ENCODE data around the gene SPDYE6. TPM values are rescaled to one million over a fixed set of nuclear protein-coding genes. Genes with fewer than 3 reads are reported as not detected.

SPDYE6 gene
- total RNA-seq, 1 donor, result not detected

- H3K4me3 ChIP-seq (ENCODE audit: low read depth, low read length), result no peak overlapping the region
- TF ChIP-seq CTCF (IDR thresholded peaks at IDR 0.05; ENCODE audit: insufficient read depth, low read depth, low read length), result no peak
- DNase-seq (ENCODE audit: low read depth), result no peak
These were observed 43.9 kb downstream of the SPDYE6 start for GRCh38 chr7:102312317-102312716.

GRCh38 chr7:102310414-102310815 is 45.8 kb downstream of the SPDYE6 start:
- no peak for TF ChIP-seq CTCF (IDR thresholded peaks at IDR 0.05; ENCODE audit: insufficient read depth, low read depth, low read length)
- no peak overlapping the region for H3K4me3 ChIP-seq (ENCODE audit: low read depth, low read length)
- DNase-seq (ENCODE audit: low read depth), result no peak

- no peak for TF ChIP-seq CTCF (IDR thresholded peaks at IDR 0.05; ENCODE audit: insufficient read depth, low read depth, low read length)
- peak; percentile 79 for DNase-seq (ENCODE audit: low read depth)
- peak overlapping the region; percentile 29 for H3K4me3 ChIP-seq (ENCODE audit: low read depth, low read length)
These were observed 49.1 kb downstream of the SPDYE6 start for GRCh38 chr7:102306916-102307677.

- no peak for DNase-seq (ENCODE audit: low read depth)
- TF ChIP-seq CTCF (IDR thresholded peaks at IDR 0.05; ENCODE audit: insufficient read depth, low read depth, low read length), result no peak
These were observed 50.6 kb downstream of the SPDYE6 start for GRCh38 chr7:102305414-102306268.

GRCh38 chr7:102304668-102305067 is 51.6 kb downstream of the SPDYE6 start:
- TF ChIP-seq CTCF (IDR thresholded peaks at IDR 0.05; ENCODE audit: insufficient read depth, low read depth, low read length), result no peak
- DNase-seq (ENCODE audit: low read depth), result no peak
- no peak overlapping the region for H3K4me3 ChIP-seq (ENCODE audit: low read depth, low read length)

More at GRCh38 chr7:102305414-102306268, 50.6 kb downstream of the SPDYE6 start:
- no peak overlapping the region for H3K4me3 ChIP-seq (ENCODE audit: low read depth, low read length)

GRCh38 chr7:102303669-102304422 is 52.4 kb downstream of the SPDYE6 start:
- H3K4me3 ChIP-seq (ENCODE audit: low read depth, low read length), result no peak overlapping the region
- no peak for TF ChIP-seq CTCF (IDR thresholded peaks at IDR 0.05; ENCODE audit: insufficient read depth, low read depth, low read length)
- DNase-seq (ENCODE audit: low read depth), result no peak

Data from fibroblast of villous mesenchyme (primary cell).